Stimulated activated CD4-positive, alpha-beta T cell treated with anti-CD3 and anti-CD28 coated beads, Interleukin-15, amount 100 ng/mL, for 24 hours (primary cell): ENCODE measurements around the gene FPR2.
"Not testable (repeated sequence)": the region's sequence is repeated elsewhere in the genome, so short reads cannot be mapped to it uniquely, and the experiment has no call there.

ENCODE experiments used
- DNase-seq: peaks from one replicate; pipeline ENCODE4 v3.0.0-alpha.2; 2020

FPR2 gene, protein sequence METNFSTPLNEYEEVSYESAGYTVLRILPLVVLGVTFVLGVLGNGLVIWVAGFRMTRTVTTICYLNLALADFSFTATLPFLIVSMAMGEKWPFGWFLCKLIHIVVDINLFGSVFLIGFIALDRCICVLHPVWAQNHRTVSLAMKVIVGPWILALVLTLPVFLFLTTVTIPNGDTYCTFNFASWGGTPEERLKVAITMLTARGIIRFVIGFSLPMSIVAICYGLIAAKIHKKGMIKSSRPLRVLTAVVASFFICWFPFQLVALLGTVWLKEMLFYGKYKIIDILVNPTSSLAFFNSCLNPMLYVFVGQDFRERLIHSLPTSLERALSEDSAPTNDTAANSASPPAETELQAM

DNA sequence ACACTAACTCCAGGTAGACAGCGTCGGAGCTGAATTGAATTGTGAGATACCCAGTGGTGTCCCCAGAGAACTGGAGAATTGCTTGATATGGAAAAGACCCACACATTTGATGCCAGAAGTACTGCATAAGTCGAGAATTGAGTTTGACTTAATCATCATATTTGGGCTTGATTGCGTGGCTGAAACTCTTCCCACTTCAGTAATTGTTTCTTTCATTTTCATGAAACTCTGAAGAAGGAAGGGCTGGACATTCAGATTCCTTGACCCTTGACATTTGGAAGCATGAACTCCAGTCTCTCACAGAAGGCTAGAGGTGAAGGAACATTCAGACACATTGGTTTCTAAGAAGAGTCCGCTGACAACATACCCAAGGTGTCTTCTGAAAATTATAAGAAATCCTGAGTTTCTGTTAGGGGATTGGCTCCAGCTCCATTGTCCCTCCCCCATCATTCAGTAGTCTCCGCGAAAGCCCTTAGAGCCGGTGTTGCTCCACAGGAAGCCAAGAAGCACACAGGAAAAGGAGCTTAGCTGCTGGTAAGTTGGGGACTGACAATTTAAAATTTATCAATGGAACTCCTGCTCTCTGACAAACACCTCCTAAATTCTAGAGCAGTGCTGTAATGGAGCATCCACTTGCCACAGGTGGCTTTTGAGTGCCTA is at the start of gene FPR2:
FPR2 (plus strand) TSS at position 484 of the 660 bp plus-strand sequence. CDS start 7,479 bp downstream, outside the sequence.
- no peak for DNase-seq

DNA sequence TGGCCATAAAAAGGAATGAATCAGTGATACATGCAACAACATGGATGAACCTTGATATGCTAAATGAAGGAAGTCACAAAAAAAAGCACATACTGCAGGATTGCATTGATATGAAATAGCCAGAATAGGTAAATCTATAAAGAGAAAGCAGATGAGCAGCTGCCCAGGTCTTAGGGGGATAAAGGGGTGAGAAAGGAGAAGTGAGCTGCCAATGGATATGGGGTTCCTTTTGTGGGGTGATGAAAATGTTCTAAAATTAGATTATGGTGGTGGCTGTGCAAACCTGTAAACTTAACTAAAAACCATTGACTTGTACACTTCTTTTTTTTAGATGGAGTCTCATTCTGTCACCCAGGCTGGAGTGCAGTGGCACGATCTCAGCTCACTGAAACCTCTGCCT is 49.3 kb upstream of the FPR2 start:
- no peak for DNase-seq

DNA sequence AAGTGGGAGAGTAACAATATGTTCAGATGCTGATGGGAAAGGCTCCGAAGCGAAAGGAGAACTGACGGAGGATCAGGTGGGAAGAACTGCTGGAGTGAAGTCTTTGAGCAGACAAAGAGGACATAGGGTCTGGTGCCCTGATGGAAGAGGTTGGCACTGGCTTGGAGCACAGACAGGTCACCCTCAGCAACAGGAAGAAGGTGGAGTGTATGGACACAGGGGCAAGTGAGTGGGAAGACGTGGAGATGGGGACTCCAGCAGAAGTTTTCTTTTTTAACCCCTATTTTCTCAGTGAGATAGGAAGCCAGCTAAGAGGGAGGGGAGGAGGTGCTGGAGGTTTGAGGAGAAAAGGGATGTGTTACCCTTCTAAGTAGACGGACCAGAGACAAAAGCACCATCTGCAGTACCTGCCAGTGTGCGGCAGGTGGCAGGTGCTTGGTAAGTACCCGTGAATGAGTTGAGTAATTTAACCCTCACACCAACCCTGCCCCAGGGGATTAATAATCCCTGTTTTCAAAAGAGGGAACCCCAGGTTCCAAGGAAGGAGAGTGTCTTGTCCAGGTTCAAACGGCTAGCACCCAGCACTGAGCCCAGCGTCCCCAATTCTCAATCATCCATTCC is 48.4 kb upstream of the FPR2 start:
- peak; percentile 18 for DNase-seq

DNA sequence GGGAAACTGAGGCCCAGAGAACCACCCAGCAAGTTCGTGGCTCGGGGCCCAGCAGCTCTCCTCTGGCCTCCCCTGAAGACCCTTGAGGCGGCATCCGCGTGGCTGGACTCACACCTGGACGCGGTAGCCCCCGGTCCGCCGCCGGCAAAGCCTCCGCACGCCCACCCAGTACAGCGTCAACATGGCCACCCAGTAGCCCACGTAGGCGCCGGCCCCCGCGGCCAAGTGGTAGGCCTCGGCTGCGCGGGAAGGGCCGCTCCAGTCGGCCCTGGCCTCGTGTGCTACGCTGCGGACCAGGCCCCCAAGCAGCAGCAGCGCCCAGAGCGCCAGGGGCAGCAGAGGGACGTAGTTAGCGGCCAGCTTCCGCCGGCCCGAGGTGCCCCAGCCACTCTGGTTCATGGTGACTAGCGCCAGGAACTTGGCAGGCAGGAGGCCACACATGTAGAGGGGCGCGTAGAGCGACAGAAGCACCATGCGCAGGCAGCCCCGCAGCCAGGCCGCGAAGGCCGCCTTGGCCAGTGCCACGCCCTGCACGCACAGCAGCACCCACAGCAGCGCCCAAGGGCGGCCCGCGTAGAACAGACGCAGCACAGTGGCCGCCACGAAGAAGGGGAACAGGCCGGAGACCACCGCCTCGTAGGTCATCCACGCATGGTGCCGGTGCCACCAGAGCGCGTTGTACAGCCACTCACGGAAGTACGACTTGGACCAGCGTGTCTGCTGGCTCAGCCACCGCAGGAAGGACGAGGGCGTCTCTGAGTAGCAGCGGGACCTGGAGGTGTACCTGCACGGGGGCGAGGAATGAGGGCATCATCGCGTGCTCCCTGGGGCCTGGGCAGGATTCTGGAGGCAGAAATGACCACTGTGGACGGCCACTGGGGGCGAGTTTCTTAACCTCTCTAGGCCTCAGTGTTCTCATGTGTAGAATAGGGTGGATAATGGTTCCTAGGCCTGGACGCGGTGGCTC is 47.4 kb upstream of the FPR2 start:
- DNase-seq: no peak

DNA sequence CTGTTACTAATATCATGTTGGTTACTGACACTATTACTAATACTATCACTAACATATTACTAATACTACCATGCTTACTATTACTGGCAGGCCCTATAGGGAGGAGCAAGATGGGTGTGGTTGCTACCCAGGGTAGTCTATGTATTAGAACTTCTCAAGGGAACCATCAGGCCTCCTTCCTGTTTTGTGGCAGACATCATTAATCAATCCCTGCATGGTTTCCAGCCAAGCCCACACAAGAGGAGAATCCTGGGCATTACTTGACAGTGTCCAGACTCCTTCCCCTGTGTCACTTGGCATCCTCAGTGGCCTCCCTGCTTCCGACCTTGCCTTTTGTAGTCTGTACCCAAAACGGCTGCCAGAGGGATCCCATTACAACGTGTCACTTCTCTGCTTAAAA is 46.1 kb upstream of the FPR2 start:
- DNase-seq: no peak

DNA sequence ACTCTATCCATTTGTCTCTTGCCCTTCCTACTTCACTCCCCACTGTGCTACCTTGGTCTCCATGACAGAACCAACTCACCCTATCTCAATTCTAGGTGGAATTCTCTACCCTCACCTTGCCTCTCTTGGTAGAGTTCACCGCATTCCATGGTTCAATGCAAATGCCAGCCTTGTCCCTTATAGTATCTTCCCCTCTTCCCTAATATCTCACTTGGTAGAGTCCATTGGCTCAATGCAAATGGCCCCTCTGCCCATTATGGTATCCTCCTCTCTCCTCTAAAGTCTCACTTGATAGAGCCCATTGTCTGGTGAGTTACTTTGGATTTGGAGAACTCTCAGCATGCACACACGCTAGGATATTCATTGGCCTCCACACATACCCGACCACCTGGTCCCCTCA is 45.1 kb upstream of the FPR2 start:
- DNase-seq: no peak

DNA sequence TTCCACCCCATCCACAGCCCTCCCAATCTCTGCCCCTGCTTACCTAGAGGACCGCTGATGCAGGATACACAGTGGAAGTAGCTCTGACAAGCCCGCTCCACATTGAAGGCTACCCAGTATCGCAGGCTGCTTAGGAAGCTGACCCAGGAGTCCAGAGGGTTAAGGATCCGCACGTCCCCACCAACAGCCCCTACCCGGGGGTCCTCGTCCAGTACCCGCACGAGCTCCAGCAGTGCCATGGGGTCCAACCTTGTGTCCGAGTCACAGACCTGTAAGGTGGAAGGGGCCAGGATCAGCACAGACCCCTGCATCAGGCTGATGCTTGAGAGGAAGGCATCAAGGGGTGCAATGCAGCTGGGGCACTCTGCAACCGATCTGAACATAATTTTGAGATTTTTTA is 44.1 kb upstream of the FPR2 start:
- DNase-seq: no peak

DNA sequence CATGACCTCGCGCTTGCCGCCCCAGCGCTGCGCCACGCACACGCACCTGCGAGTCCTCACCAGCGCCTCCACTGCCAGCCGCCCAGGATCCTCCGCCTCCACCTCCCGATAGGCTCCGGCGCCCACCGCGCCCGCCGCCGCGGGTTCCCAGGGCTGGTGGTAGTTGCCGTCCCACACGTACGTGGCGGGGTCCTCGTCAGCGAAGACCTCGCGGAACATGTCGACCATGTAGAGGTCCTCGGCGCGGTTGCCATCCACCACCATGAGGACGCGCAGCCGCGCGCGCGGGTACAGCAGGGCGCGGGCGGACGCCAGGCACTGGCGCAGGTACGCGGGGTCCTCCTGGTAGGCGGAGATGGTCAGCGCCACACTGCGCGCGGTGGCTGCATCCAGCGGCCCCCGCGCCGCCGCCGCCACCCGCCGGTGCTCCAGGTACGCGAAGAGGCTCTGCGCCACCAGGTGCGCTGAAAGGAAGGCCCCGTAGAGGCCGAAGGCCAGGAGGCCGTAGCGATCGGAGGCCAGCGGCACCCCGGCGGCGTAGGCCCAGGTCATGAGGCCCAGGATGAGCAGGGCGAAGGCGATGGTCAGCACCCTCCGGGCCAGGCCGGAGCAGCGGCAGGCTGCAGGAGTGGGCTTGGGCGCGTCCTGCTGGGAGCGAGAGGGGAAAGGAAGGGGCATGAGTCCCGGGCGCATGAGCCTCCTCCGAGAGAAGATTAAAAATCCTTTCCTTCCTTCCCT is 41.6 kb upstream of the FPR2 start:
- no peak for DNase-seq

DNA sequence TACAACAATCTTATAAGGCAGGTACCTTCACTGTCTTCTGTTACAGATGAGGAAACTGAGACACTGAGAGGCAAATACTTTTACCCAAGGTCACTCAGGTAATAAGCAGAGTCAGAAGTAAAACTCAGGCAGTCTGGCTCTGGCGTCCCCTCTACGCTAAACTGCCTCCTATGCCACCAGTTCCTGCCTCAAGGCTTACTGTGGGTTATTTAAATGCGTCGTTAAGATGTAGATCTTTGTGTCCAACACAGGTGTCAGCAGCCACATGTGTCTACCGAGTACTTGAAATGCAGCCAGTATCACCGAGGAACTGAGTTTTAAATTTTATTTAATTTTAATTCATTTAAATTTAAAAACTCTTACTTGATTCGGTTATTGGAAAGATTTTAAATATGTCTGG is 39.1 kb upstream of the FPR2 start:
- DNase-seq: no peak

DNA sequence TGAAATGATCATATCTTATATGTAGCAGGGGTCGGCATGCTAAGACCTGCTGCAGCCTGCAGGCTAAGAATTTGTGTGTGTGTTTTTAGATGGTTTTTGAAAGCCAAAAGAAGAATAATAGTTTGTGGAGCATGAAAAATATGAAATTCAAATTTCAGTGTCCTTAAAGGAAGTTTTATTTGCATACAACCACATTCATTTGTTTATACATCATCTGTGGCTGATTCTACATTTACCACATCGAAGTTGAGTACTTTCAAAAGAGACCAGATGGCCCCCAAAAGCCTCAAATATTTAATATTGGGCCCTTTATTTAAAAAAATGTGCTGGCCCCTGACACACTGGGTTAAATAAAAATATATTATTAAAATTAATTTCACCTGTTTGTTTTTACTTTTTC is 38.5 kb upstream of the FPR2 start:
- DNase-seq: no peak

DNA sequence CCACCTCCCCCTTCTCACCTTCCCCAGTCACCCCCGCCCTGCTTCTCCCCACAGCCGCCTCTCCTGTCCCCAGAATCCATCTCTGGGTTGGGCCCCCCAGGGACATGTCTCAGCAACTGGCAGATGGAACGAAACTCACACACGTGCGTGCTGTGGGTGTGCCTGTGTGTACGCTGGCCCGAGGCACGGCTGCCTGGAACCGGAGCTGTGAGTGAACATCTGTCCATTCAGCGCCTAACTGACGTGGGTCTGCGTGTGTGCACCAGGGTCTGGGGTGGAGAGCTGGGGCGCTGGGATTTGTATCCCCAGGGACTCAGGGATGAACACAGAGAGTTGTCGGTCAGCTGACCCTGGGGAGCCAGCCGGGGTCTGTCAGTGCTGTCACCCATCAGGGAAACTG is 36.4 kb upstream of the FPR2 start:
- DNase-seq: no peak

DNA sequence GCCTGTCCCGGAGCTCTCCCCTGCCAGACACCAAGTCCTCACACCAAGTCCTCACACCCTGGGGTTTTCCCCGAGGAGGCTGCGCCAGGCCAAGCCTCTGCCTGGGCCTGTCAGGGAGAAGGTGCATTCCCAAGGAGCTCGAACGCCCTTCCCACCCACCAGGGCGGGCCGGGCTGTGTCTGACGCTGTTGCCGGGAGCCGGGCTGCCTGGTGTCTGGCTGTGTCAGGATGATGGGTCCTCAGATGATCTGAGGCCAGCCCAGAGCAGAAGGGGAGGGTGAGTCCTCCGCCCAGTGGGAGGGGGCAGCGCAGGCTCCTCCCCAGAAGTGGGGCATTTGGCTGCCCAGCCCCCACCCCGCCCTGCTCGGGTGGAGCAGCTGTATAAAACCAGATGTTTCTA is 34.9 kb upstream of the FPR2 start:
- no peak for DNase-seq

DNA sequence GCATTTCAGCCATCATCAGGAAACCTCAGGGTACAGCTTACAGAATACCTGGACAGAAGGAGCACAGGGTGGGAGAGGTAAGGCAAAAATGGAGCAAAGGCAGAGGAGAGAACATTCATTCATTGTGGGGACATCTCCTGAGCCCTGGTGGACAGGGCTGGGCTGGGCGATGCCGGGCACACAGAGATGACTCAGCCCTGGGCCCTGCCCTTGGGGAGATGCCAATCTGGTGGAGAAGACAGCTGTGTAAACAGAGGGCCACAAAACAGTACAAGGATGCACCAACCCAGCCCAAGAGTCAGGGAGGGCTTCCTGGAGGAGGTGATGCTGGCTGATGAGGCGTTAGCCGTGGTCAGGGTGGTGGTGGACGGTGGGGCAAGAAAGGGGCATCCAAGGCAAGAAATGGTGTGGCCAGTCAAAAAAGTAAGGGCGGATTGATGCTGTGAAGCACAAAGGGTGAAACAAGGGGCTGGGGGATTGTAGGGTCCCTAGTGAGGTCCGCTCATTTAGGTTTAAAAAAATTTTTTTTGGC is 33.6 kb upstream of the FPR2 start:
- DNase-seq: no peak

DNA sequence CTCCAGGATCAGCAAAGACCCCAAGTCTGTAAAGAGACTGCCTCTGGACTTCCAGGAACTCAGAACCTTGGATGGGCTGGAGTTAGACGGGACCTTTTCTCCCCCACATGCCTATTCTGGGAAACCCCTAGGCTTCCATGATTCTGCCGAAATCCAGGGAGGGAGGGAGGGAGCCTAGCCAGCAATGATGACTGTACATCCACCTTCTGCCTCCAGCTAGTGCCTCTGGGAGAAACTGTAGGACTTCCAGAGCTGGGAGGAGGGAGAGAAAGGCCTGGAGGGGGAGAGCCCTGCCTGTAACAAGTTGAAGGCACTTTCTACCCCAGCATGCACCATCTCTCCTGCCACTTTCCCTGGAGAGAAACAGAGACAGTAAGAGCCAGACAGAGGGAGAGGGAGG is 31.2 kb upstream of the FPR2 start:
- no peak for DNase-seq

DNA sequence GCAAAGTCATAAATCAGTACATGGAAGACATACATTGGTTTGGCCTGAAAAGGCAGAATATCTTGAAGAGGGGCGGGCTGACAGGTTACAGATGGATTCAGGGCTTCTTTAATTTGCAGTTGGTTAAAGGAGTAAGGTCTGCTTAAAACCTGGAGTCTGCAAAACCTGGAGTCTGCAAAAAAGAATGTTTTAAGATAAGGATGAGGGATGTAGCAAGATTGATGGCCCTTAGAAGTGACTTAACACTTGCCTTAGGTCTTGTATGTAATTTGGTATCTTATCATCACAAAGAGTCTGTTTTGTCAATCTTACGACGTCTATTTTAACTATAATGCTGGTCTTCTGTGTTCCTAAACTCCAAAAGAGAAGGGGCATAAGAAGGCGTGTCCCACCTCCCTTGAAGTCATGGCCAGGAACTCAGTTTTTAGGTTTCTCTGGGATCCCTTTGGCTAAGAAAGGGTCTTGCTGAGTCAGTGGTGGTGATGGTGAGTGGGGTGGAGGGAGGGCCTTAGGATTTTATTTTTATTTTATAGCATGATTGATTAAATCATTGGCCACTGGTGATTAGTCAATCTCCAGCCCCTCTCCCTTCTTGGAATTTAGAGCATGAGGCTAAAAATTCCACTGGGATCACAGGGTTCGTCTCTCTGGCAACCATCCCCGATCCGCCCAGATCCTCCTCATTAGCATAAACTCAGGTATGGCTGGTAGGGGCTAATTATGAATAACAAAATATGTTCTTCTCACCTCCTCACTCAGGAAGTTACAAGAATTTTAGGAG is 27.0 kb upstream of the FPR2 start:
- DNase-seq: no peak

DNA sequence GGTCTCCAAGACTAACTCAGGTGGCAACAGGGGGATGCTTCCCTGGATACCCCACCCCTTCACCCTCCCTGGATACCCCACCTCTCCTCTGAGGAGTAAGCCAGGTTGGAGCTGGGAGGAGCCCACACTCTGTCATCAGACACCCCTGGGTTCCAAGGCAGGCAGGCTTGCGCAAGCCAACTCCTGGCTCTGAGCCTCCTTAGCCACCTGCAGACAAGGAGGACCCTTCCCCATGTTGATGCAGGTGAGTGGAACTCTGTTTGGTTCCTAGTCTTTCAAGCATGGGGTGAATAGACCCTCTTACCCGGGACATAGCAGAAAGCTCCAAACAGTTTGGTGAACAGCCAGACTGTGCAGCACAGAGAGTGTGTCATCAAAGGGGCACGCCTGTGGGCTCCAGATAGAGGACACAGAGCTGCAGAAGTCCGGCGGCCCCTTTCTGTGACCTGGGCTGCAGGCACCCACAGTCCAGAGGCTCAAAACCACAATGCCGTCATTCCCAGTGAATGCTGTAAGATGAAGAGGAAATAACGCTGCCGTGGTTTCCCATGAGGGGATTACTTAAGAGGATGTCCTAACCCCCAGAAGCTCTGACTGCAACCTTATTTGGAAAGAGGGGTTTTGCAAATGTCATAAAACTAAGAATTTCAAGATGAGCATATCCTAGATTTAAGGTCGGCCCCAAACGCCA is 25.1 kb upstream of the FPR2 start:
- no peak for DNase-seq

DNA sequence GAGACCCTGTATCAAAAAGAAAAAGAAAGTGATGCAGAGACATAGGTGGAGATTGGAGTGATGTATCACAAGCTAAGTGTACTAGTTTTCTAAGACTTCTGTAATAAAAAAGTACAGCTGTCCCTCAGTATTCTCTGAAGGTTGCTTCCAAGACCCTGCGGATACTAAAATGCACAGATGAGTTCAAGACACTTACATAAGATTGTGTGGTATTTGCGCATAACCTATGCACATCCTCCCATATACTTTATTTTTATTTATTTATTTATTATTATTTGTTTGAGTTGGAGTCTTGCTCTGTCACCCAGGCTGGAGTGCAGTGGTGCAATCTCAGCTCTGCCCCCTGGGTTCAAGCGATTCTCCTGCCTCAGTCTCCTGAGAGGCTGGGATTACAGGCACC is 23.6 kb upstream of the FPR2 start:
- DNase-seq: no peak

DNA sequence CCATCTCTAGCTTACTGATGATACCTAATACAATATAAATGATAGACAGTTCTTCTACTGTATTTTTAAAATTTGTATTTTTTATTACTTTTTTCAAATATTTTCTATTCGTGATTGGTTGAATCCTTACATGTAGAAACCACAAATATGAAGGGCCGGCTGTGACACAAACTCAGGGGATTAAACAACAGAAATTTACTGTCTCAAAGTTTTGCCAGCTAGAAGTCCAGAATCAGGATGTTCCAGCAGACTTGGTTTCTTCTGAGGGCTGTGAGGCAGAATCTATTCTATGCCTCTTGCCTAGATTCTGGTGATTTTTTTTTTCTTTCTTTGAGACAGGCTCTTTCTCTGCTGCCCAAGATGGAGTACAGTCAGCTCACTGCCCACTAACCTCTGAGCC is 23.1 kb upstream of the FPR2 start:
- DNase-seq: no peak

DNA sequence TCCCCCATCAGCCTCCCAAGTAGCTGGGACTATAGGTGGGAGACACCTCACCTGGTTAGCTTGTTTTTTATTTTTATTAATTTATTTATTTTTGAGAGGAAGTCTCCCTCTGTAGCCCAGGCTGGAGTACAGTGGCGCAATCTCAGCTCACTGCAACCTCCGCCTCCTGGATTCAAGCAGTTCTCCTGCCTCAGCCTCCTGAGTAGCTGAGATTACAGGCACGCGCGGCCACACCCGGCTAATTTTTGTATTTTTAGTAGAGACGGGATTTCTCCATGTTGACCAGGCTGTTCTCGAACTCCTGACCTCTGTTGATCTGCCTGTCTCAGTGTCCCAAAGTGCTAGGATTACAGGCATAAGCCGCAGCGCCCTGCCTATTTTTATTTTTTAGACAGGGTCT is 22.5 kb upstream of the FPR2 start:
- not testable (repeated sequence) for DNase-seq

DNA sequence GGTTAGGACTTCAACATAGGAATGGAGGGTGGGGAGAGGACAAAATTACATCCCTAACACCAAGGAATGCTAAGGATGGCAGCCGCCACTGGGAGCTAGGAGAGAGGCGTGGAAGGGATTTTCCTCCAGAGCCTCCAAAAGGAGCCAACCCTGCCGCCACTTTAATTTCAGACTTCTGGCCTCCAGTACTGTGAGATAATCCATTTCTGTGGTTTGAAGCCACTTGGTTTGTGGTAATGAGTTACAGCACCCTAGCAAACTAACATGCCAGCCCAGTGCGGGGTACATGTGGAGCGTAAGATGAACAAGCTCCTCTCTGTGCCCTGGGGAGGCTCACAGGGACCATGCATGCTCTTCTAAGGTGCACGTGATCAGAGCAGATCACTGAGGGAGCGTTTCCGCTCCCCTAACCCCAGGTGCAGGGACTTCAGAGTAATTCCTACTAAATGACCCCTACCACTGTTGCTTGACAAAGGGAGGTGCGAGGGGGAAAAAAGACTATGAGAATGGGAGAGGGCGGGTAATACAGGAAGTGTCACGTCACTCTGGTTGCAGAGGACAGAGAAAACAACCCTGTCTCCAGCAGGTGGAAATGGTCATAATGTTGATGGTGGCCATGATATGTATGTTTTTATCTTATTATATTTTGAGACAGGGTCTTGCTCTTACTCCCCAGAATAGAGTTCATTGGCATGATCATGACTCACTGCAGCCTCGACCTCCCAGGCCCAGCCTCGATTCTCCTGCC is 21.3 kb upstream of the FPR2 start:
- no peak for DNase-seq
